Lung (tissue), 12 donors: ENCODE measurements around the gene SLC37A1. TPM values are rescaled to one million over a fixed set of nuclear protein-coding genes. Genes with fewer than 3 reads are reported as not detected.

Experiments used
- ATAC-seq: fragments of 200-7000 bp; cut with Tn5 transposase; one replicate; pipeline ENCODE4 v1.9.1; 2020; ENCODE audit warnings: moderate number of reproducible peaks; ENCODE audit not compliant: insufficient read depth, low FRiP score
- DNase-seq, 3 donors: peaks; one replicate each; pipeline ENCODE4 v3.0.0-alpha.2; 2013 to 2017
- H3K27ac ChIP-seq, 2 donors: one replicate each; pipeline ENCODE4 v1.5.1; 2013; ENCODE audit warnings: mild to moderate bottlenecking in 2 of 2, moderate library complexity in 2 of 2, control low read depth in 1 of 2, inconsistent platforms in 1 of 2, low read depth in 1 of 2, low read length in 1 of 2
- H3K27me3 ChIP-seq, 3 donors: one replicate each; pipeline ENCODE4 v1.5.1; 2013; ENCODE audit warnings: low read length in 2 of 3; ENCODE audit not compliant: control insufficient read depth in 3 of 3, insufficient read depth in 3 of 3
- H3K36me3 ChIP-seq, 4 donors: one replicate each; pipeline ENCODE4 v1.5.1; 2013; ENCODE audit warnings: low read length in 4 of 4, mild to moderate bottlenecking in 1 of 4, moderate library complexity in 1 of 4; ENCODE audit not compliant: control insufficient read depth in 4 of 4, insufficient read depth in 4 of 4
- H3K4me1 ChIP-seq, 5 donors: one replicate each; pipeline ENCODE4 v1.5.1; 2013; ENCODE audit warnings: low read length in 5 of 5, mild to moderate bottlenecking in 2 of 5, moderate library complexity in 1 of 5; ENCODE audit not compliant: control insufficient read depth in 5 of 5, insufficient read depth in 5 of 5
- H3K4me3 ChIP-seq: one replicate; pipeline ENCODE4 v1.5.1; 2013; ENCODE audit warnings: mild to moderate bottlenecking, control low read depth, moderate library complexity
- H3K9ac ChIP-seq, 2 donors: one replicate each; pipeline ENCODE4 v1.5.1; 2013; ENCODE audit warnings: low read length in 2 of 2, control low read depth in 1 of 2; ENCODE audit not compliant: insufficient read depth in 1 of 2
- H3K9me3 ChIP-seq, 4 donors: one replicate each; pipeline ENCODE4 v1.5.1; 2013; ENCODE audit warnings: low read length in 3 of 4, mild to moderate bottlenecking in 1 of 4, moderate library complexity in 1 of 4; ENCODE audit not compliant: control insufficient read depth in 4 of 4, insufficient read depth in 3 of 4
- CTCF ChIP-seq: IDR thresholded peaks from 2 replicates; pipeline ENCODE4 v1.5.1; 2012; ENCODE audit warnings: mild to moderate bottlenecking; ENCODE audit errors: control extremely low read depth, extremely low read depth
- WGBS, 2 donors: extraction: QIAGEN DNeasy Blood & Tissue Kit; methylation state at CpG; one replicate each; pipeline ENCODE4 v1.1.7; 2013; 5-methylcytosine and 5-hydroxymethylcytosine counted together
- polyA plus RNA-seq, 2 donors: library from polyadenylated mRNA; stranded (reverse); fragments of 200-250 nt; gene quantifications; one replicate each; pipeline ENCODE4 v1.2.1, GENCODE V29; 2013
- total RNA-seq, 2 donors: library from RNA; depleted of rRNA in 1 of 2; stranded (reverse); fragments of >200 nt in 1 of 2; gene quantifications; one replicate each; pipeline ENCODE4 v1.2.1, GENCODE V29; 2014 to 2021
- donor health status: control.
- donor health status: control.
- donor health status: Bipolar disorder and iron deficiency.
- donor health status: healthy.
- donor health status: DM: yes; HTN: yes; CAD: no.

Gene SLC37A1
- total and polyA plus RNA-seq, 4 donors, result 13.3 to 29.5 (median 19.6) TPM

- DNase-seq, result no peak
- Histone ChIP-seq H3K36me3 (peaks cover 0 to 59% (median 0%) of the 10 kb centered on the region in 4 donors), H3K9me3 (no peaks in the 10 kb centered on the region), H3K9ac (no peak overlapping the region), H3K4me3 (no peak overlapping the region), H3K27ac (no peak overlapping the region), H3K27me3 (no peaks in the 10 kb centered on the region), H3K4me1 (no peaks in the 10 kb centered on the region)
- TF ChIP-seq CTCF, result no peak
- no peak for ATAC-seq
- WGBS, 2 donors, result 96 to 99% methylated on average over 13 of the region's 13 CpGs
Observed at GRCh38 chr21:42559326-42559725, 45.7 kb downstream of the SLC37A1 start.

GRCh38 chr21:42560517-42561179 is 47.0 kb downstream of the SLC37A1 start:
- H3K36me3 ChIP-seq, result peaks cover 0 to 60% (median 0%) of the 10 kb centered on the region in 4 donors
- peaks cover 0 to 7% (median 0%) of the 10 kb centered on the region in 5 donors for H3K4me1 ChIP-seq
- H3K27me3 ChIP-seq, result no peaks in the 10 kb centered on the region
- no peak overlapping the region for H3K27ac ChIP-seq
- H3K9me3 ChIP-seq, result no peaks in the 10 kb centered on the region
- WGBS, 2 donors, result 90 to 95% methylated on average over 8 of the region's 8 CpGs
- DNase-seq (no peak), ATAC-seq (no peak)
- no peak overlapping the region for H3K9ac ChIP-seq
- no peak for TF ChIP-seq CTCF
- H3K4me3 ChIP-seq, result no peak overlapping the region

- ATAC-seq (no peak), DNase-seq (peak in 1 of 3 donors; percentile 14)
- no peak overlapping the region for H3K27ac ChIP-seq
- H3K4me1 ChIP-seq, result peaks cover 0 to 7% (median 0%) of the 10 kb centered on the region in 5 donors
- H3K9ac ChIP-seq, result no peak overlapping the region
- no peak for TF ChIP-seq CTCF
- H3K4me3 ChIP-seq, result no peak overlapping the region
- H3K9me3 ChIP-seq, result no peaks in the 10 kb centered on the region
- H3K27me3 ChIP-seq, result no peaks in the 10 kb centered on the region
- peaks cover 0 to 53% (median 0%) of the 10 kb centered on the region in 4 donors for H3K36me3 ChIP-seq
- WGBS, 2 donors, result 81 to 83% methylated on average over 23 of the region's 23 CpGs
Observed at GRCh38 chr21:42561762-42562650, 48.4 kb downstream of the SLC37A1 start.
